ENCODE measurements around the gene CYB561A3.

Gene CYB561A3

GRCh38 chr11:61345954-61346843, 15.5 kb downstream of the CYB561A3 start:
- Mint-ChIP-seq H3K4me1 (no peaks in the 10 kb centered on the region), H3K9me3 (no peaks in the 10 kb centered on the region), H3K27me3 (ENCODE audit: low read depth, poor library complexity) (no peaks in the 10 kb centered on the region), H3K4me3 (no peak overlapping the region), H3K27ac (peak overlapping the region; percentile 92), H3K36me3 (ENCODE audit: low read depth) (peaks cover 9% of the 10 kb centered on the region)
- TF ChIP-seq CTCF (IDR thresholded peaks at IDR 0.05): no peak
- no peak for DNase-seq

- Mint-ChIP-seq H3K4me3 (no peak overlapping the region), H3K4me1 (no peaks in the 10 kb centered on the region), H3K36me3 (ENCODE audit: low read depth) (peaks cover 16% of the 10 kb centered on the region), H3K27me3 (ENCODE audit: low read depth, poor library complexity) (no peaks in the 10 kb centered on the region), H3K27ac (no peak overlapping the region), H3K9me3 (no peaks in the 10 kb centered on the region)
- DNase-seq: no peak
- TF ChIP-seq CTCF (IDR thresholded peaks at IDR 0.05): no peak
These were observed 16.5 kb downstream of the CYB561A3 start for GRCh38 chr11:61345170-61345610.

DNA sequence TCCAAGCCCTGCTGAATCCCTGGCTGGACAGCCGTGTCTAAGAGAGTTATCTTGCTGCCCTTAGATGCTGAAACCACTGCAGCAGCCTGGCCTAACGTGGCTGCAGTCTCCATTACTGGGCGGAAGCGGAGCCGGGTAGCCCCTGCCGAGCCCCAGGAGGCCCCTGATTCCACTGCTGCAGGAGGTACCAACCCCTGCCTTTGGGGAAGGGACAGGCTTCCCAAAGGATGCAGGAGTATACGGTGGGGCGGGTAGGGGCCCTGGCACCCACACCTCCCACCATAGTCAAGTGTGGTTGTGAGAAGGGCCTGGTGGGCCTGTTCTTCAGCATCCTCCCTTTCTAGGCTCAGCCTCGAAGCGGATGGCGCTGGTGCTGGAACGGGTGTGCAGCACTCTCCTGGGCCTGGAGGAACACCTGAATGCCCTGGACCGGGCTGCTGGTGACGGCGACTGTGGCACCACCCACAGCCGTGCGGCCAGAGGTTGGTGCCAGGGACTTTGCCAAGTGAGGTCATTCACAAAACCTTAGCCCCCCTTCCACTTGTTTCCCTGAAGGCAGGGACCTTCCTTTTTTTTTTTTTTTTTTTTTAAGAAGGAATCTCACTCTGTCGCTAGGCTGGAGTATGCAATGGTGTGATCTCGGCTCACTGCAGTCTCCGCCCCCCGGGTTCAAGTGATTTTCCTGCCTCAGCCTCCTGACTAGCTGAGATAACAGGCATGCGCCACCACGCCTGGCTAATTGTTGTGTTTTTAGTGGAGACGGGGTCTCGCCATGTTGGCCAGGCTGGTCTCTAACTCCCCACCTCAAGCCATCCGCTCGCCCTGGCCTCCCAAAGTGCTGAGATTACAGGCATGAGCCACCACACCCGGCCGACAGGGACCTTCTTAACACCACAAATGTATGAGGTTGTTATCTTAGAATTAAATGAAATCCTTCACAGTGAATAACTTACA, 17.6 kb downstream of the CYB561A3 start:
- Mint-ChIP-seq H3K9me3 (no peaks in the 10 kb centered on the region), H3K27me3 (ENCODE audit: low read depth, poor library complexity) (no peaks in the 10 kb centered on the region), H3K27ac (peak overlapping the region; percentile 83), H3K36me3 (ENCODE audit: low read depth) (peaks cover 18% of the 10 kb centered on the region), H3K4me1 (no peaks in the 10 kb centered on the region), H3K4me3 (no peak overlapping the region)
- no peak for DNase-seq
- TF ChIP-seq CTCF (IDR thresholded peaks at IDR 0.05): no peak

GRCh38 chr11:61342207-61342803, 19.4 kb downstream of the CYB561A3 start:
- Mint-ChIP-seq H3K4me3 (no peak overlapping the region), H3K4me1 (peaks cover under 1% of the 10 kb centered on the region), H3K9me3 (no peaks in the 10 kb centered on the region), H3K36me3 (ENCODE audit: low read depth) (peaks cover 24% of the 10 kb centered on the region), H3K27me3 (ENCODE audit: low read depth, poor library complexity) (no peaks in the 10 kb centered on the region), H3K27ac (no peak overlapping the region)
- no peak for TF ChIP-seq CTCF (IDR thresholded peaks at IDR 0.05)
- no peak for DNase-seq

DNA sequence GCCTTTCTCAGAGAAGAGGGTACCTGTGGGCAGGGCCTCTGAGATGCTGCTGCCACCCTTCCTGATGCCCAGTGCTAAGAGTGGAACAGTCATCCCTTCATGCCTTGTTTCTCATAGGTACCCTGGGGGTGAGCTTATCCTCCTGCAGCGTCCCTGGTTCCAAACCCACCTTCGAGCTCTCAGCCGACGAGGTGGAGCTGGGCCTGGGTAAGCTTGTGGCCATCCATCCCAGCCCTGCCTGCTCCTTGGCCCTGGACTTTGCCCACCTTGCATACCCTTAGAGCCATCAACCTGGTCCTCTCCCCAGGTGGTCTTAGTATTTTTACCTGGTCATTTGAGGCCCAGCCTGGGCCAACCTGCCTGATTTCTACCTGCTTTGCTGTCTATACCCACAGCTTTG, 20.0 kb downstream of the CYB561A3 start:
- peaks cover 24% of the 10 kb centered on the region for H3K36me3 Mint-ChIP-seq (ENCODE audit: low read depth)
- no peak for DNase-seq
- no peak for TF ChIP-seq CTCF (IDR thresholded peaks at IDR 0.05)
- H3K9me3 Mint-ChIP-seq: no peaks in the 10 kb centered on the region
- no peaks in the 10 kb centered on the region for H3K27me3 Mint-ChIP-seq (ENCODE audit: low read depth, poor library complexity)
- H3K4me1 Mint-ChIP-seq: peaks cover 6% of the 10 kb centered on the region
- no peak overlapping the region for H3K27ac Mint-ChIP-seq
- no peak overlapping the region for H3K4me3 Mint-ChIP-seq
